Fibroblast of skin of left biceps (primary cell): Measurements from ENCODE around the gene RFTN1.

Experiments used
- DNase-seq, 2 experiments: peaks; one replicate each; pipeline ENCODE4 v3.0.0-alpha.2; 2013; ENCODE audit warnings: low read depth in 2 of 2

RFTN1 gene

GRCh38 chr3:16361087-16361486, 152.4 kb downstream of the RFTN1 start:
- DNase-seq: no peak

GRCh38 chr3:16359331-16359730, 154.2 kb downstream of the RFTN1 start:
- DNase-seq: no peak

- DNase-seq: no peak
Observed at GRCh38 chr3:16358336-16358735, 155.2 kb downstream of the RFTN1 start.

- DNase-seq: no peak
Observed at GRCh38 chr3:16357186-16358121, 156.0 kb downstream of the RFTN1 start.

GRCh38 chr3:16355828-16356227, 157.7 kb downstream of the RFTN1 start:
- no peak for DNase-seq

GRCh38 chr3:16354291-16354690, 159.2 kb downstream of the RFTN1 start:
- no peak for DNase-seq

GRCh38 chr3:16352428-16352827, 161.1 kb downstream of the RFTN1 start:
- DNase-seq: no peak

GRCh38 chr3:16350597-16351318, 162.7 kb downstream of the RFTN1 start:
- DNase-seq: no peak

- DNase-seq: peak; percentile 40 to 50
Observed at GRCh38 chr3:16349986-16350596, 163.4 kb downstream of the RFTN1 start.

GRCh38 chr3:16347548-16347947, 166.0 kb downstream of the RFTN1 start:
- no peak for DNase-seq

GRCh38 chr3:16346413-16347081, 167.0 kb downstream of the RFTN1 start:
- DNase-seq: no peak

GRCh38 chr3:16343101-16343500, 170.4 kb downstream of the RFTN1 start:
- DNase-seq: no peak

GRCh38 chr3:16338999-16339398, 174.5 kb downstream of the RFTN1 start:
- peak; percentile 91 to 92 for DNase-seq

- no peak for DNase-seq
Observed at GRCh38 chr3:16337856-16338540, 175.5 kb downstream of the RFTN1 start.

- DNase-seq: no peak
Observed at GRCh38 chr3:16336825-16337224, 176.7 kb downstream of the RFTN1 start.

GRCh38 chr3:16335772-16336645, 177.5 kb downstream of the RFTN1 start:
- DNase-seq: no peak

GRCh38 chr3:16335333-16335732, 178.2 kb downstream of the RFTN1 start:
- no peak for DNase-seq

GRCh38 chr3:16334909-16335308, 178.6 kb downstream of the RFTN1 start:
- peak; percentile 87 to 91 for DNase-seq

GRCh38 chr3:16332904-16333426, 180.5 kb downstream of the RFTN1 start:
- peak; percentile 65 to 67 for DNase-seq

GRCh38 chr3:16331319-16331883, 182.1 kb downstream of the RFTN1 start:
- DNase-seq: no peak
